NCI-H146 treated with DMSO at 0.1 percent for 48 hours (cell line): ENCODE measurements around the gene HNRNPL.

ENCODE experiments used
- DNase-seq: peaks from one replicate; lab custom pipeline; 2025; ENCODE audit not compliant: unreplicated experiment; lab: John Stamatoyannopoulos, UW

HNRNPL gene

DNA sequence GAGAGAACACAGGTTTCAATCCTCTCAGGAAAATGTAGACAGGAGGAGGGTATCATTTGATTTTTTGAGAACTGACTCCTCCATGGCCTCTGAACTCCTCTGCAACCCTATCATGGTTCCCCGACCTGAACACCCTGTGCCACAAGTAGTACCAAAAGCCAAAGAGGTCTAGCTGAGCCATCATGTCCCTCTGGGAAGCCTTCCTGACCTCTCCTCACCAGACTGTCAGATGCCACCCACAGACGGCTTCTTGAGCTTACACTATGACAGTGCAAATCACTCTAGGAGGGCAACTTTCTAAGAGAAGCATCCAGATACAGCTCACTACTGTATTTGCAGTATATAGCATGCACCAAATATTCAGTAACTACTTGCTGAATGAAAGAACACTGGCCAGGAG, 3.7 kb downstream of the HNRNPL start:
- DNase-seq = no peak

DNA sequence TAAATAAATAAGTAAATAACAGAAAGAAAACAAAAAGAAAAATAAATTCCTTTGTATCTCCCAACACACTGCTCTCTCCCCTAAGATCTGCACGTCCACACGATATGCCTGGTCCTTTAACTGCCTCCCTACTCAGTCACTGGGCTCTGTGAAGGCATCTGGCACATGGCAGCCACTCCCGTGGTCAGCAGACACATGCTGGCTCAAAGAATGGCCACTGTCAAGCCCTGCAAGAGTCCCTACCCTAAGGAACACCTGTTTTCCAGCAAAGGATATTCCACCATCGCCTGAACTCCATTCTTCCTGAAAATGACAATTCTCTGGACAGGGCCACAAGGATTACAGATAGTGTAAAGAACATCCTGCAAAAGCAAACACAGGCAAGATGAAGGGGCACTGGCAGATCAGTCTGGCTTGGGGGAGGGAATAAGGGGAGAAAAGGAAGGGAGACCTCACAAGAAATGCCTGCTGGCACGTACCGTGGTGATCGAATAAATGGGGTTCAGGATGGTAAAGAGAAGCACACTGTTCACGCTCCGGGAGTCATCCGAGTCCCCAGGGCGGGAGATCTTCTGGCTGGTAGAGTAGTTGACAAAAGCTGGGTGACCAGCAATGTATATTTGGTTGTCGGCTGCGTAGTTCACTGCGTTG, 4.3 kb downstream of the HNRNPL start:
- DNase-seq = no peak

DNA sequence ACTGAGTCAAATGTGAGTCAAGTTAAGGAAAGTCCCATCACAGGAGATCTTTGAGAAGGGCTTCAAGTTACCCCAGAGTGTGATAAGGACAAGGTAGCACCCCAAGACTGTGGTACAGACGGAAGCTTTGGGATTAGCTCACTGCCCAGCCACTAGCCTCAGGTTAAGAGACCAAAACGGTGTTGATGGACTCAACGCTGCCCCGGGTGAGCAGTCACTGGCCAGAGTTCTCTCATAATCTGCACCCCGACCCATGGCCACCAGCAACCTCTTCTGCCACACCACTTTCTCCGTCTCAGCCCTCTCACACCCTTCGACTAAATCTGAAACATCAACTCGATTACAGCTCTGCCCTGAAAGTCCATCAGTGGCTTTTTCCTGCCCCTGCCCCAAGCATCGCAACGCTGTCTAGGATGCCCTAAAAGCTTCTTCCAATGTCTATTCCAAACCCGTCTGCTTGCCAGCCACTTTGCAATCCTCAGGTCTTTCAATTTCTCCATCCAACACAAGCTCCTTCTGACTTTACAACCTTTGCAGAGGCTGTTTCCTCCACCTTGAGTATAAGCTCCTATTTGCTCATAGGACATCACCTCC, 5.6 kb downstream of the HNRNPL start:
- no peak for DNase-seq

DNA sequence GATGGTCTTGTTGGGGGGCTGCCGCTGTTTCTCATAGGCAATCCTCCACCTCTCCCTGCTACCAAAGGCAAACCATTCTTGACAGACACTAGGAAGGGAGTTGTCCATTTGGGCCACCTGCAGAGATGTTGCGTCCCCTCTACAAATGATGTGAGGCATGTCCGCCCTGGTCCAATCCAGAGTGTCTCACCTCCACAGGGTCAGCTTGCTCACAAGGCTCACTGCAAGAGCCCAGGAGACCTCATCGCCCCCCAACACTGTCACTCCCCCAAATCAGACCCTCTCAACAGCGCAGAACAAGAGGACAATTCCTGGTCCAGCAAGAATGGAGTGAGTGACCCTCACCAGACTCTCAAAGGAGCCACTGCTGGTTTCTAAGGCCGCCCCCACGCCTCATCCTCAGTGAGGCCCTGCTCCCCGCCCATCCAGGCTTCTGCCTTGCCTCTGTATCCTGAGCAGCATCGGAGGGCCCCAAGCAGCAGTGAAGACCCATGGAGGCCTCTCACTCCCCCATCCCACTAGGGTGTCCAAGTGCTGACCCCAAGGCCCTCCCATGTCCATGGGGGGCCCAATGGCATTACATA, 6.5 kb downstream of the HNRNPL start:
- DNase-seq = no peak

DNA sequence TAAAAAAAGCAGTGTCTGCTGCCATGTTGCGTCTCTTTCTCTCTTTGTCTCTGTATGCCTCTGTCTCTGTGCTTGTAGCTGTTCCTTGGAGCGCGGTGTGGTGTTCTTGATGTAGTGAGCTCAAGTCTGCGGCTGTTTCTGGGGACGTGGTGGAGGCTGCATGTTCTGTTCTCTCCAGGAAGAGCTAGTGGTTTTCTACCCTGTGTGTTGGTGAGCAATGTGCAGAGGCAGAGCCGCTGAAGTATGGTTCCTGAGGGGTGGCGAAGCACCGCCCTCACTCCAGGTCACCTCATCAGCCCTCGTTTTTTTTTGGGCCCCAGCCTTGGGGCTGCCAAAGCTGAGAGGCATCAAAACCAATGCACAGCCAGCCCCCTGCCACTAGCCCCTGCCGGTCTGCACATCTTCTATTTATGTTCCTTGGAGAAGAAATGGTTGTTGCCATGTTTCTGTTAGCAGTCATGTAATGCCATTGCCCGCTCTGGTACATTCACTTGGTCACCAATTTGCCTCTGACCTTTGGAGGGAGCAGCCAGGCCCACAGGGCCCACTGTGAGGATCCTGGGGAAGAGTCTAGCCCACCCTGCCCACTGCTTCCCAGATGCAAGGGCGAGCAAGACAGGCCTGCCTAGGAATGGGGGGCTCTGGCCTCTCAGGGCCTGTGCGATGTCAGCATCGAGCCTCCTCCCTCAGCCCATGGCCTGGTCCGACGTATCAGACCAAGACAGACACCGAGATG, 7.2 kb downstream of the HNRNPL start:
- no peak for DNase-seq

DNA sequence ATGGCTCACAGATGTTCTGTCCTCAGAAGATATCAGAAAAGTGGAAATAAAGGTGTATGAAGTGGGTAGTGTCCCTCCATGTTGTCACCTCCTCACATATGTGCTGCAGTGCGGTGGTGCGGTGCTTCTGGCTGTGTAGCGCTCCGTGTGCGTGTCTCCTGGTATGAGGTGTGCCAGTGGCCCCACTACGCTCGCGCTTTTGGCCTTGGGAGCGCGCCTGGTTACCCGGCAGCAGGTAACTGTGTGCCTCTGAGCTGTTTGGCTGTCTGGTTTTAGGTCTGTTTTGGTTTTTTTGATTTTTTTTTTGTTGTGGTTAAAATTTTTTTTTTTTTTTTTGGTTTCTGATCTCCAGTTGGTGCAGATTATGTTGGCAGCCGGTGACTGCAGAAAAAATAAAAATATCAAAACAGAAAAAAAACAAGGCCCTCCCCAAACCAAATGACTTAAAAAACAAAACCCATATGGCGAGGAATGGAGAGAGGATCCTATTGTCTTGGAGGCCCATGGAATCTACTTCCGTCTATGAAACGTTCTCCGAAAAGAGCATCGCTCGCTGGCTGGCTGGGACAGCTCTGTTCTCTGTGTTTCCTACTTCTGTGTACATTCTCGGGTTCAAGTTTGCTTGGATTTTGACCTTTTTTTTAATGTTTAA, 7.9 kb downstream of the HNRNPL start:
- DNase-seq = no peak

DNA sequence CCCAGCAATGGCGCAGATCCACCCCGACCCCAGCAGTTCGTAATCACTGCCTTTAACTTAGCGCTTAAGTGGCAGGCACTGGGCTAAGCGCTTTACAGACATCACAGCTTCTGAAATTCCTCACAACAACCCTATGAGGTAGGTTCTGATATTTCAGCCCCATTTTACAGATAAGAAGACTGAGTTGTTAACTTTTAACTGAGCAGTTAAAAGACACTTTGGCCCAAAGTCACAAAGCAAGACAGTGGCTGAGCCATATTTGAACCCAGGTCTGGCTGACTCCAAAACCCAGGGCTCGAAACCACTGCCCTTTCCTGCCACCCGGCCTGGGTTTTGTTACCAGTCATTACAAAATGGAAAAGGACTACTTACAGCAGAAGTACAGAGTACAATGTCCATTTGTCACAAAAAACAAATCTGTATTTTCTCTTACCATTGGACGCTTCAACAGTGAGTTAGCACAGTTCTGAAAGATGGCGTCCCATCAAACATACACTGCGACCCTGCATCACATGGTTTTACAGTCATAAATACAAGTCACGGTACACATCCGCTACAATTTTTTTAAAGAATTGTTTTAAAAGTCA, 8.5 kb downstream of the HNRNPL start:
- no peak for DNase-seq

DNA sequence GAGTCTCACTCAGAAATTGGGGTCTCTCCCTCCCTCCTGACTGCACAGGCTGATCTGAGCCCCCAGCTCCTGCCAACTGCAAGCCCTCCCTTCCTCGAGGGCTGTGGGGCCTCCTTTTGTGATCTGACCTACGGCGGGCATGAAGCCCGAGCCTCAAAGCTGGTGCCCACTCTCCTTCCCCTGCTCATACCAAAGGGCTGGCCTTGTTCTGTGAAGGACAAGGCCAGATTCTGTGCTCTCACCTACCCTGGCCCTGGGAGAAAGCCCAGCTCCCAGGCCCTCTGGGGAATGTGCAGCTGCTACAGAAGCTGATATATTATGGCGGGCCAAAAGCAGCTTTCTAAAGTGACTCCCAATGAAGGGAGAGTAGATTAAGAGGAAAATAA, 9.2 kb downstream of the HNRNPL start:
- DNase-seq = no peak

DNA sequence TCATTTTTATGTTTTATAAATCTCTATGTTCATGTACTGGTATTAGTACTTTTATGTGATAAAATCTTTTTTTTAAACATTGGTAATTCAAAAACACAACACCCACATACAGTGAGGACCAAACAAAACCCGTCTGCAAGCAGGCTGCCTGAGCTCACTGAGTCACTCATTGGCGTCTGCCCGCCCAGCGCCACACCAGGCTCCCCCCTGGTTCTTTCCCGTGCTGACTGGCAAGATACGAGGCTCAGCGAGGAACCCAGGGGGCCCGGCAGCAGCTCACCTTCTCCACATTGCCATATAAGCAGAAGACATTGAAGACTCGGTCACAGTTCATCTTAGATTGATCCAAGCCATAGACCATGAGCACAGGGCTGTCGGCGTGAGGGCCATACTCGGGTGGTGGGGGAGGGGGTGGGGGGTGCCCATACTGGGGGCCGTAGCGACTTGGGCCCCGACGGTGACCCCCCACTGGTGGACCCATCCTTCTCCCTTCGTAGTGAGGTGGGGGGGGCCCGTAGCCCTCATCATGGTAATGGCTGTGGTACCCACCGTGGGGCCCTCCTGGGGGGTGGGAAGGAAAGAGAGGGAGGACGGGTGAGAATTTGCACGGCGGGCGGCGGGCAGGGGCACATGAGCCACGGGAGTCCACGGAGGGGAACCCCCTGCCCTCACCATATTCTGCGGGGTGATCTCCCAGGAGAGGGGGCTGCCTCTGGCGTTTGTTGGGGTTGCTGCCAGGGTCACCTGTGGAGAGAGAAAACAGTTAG, 9.8 kb downstream of the HNRNPL start:
- no peak for DNase-seq

DNA sequence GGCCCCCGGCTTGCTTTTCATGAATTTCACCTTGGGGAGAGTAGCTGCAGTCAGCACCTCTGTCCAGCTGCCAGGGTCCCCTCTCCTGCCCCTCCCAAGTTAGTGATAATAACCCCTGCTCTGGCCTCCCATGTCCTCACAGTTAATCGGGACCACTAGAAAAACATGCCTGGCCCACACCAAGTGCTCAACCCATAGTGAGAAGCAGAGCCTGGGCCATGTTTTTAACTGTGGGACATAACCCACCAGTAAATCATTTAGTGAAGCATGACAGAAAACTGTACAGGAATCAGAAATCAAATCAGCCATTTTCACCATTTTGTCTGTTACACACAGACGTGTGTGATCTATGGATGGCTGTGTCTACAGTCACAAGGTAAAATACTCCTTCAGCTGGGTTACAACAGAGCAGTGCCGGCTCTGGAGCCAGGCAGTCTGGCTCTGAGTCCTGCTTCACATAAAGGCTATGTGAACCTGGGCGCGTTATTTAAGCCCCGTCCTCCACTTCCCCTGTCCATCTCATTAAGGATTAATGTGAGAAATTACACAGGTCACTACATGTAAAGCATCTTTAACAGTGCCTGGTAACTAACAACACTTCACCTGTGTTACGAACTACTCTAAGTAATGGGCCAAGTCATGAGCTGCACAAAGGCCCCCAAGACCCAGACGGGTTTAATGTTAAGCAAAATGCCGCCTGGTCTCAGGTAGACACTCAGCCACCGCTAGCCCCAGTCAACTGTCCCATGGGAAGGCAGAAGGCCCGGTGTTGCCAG, 10.6 kb downstream of the HNRNPL start:
- DNase-seq = no peak

DNA sequence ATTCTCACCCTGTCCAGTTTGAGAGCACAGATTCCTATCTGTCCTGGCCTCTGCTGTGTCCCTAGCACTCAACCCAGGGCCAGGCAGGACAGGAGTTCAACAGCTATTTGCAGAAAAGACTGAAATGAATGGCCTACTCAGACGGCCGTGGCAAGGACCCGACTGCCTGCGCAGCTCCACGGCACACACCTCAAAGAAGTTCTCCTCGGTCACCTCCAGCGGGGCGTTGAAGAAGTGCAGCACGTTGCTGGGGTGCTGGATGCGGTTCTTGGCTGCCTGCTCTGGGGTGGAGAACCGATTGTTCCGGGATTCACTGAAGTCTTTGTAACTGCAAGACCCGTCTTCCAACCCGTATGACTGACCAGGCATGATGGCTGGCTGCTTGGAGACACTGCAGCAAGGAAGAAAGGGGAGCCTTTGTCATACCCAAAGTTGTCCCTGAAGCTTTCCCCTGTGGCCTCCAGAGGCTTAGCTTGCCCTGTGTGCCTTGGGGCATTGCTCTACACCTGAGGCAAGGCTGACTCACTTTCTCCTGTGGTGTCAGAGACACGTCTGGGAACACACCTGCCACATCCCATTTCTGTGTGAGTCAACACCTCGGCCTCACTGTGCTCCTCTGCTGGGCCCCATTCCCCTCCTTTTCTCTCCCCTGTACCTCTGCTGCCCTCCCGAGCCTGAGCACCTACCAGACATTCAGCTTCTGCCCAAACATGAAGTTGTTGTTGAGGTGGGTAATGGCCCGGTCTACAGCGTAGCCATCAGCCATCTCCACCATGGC, 11.4 kb downstream of the HNRNPL start:
- DNase-seq = no peak

DNA sequence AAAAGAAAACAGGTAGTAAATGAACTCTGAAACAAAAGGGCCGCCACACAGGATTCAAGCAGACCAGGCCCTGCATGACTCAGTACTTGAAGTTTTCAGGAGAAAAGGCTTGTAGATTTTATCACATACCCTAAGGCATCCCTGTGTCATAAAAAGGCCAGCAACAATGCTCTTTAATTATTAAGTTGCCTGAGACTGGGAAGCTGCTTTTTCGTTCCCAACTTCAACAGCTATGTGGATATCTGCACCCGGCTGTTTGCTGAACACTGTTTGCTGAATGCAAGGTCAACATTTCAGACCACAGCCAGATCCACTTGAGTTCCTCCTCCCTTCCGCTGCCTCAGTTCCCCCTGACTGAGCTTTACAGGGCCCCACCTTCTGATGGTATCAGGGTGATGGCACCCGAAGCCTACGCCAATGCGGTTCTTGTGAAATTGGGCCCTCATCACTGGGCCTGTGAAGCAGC, 12.1 kb downstream of the HNRNPL start:
- DNase-seq = no peak

DNA sequence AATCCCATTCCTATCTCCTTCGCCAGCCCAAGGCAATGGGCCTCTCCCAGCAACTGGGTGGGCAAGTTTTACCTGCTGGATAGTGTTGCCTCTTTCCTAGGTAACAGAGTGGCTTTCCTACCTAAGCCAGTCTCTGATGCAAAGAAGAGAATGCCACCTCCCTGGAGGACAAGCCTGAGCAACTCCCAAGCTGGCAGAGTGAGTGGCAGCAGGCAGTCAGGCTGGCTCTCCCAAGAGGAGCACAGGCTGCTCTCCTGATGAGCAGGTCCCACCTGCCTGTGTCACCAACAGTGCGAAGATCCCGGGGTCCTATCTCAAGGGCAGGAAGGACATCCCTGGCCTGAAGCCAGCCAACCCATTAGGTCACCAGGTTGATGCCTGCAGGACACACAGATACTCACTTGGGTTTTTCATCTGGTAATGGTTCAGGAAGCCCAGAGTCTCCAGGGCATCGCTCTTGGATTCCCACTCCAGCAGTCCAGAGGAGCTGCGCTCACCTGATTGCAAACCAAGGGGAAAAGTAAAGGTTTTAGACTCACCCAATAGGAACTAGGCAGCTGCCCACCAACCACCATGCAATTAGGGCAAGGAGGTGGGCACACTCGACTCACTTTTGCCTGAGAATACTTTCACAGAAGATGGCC, 12.7 kb downstream of the HNRNPL start:
- no peak for DNase-seq

DNA sequence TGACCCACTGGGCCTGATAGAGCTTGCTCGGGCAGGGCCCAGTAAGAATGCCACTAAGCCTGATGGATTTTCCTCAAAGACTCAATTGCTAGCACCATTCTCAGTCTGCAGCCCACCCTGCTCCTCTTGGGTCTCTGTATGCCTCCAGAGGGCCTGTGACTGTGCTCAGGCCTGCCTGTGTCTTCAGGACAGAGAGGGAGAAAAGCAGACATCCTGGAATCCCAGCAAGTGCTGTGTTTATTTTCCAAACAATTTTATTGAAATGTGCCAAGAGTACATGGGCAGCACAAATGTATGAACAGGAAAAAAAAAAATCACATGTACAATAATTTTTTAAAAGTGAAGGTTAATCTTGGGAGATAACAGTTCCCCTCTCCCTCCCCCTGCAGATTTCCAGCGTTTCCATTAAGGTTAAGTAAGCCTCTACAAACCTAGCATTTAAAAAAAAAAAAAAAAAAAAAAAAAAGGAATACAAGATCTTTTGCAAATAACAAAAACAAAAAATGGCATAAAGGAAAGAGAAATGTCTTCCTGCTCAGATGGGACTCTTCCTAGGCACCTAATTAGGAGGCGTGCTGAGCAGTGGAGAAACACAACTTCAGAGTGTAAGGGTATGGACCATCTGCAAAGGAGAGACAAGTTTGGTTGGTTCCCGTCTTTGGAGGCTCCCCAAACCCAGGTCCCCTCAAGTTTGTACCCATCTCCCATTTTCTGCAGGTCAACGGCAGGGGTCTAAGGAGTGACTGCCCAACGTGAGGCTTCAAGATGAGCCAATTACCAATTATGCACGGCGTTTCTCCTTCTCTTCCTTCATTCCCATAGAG, 13.4 kb downstream of the HNRNPL start:
- DNase-seq = no peak

DNA sequence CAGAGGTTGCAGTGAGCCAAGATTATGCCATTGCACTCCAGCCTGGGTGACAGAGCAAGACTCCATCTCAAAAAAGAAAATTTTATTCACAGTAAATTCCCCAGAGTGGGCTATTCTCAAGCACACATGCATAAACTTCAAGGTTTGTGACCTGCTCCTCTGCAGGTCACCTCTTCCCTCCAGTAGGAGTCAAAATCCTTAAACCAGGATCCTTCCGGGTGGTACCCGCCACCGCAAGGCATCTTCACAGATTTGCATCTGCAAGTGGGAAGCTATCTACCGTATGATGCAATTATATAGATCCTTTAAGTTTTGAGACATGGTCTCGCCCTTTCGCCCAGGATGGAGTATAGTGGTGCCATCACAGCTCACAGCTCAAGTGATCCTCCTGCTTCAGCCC, 15.2 kb downstream of the HNRNPL start:
- DNase-seq = no peak

DNA sequence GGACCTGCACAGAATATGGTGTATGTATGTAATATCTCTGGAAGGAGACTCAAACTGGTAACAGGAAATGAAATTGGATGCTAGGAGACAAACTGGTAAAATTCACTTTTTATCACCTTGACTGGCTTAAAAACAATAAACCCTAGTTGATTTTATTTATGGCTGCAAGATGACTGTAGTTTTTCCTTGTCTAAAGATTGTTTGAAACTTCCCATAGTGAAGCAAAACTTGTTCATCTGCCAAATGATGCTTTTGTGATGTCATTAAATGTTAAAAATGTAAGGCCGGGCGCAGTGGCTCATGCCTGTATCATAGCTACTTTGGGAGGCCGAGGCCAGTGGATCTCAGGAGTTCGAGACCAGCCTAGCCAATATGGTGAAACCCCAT, 15.7 kb downstream of the HNRNPL start:
- DNase-seq = no peak

DNA sequence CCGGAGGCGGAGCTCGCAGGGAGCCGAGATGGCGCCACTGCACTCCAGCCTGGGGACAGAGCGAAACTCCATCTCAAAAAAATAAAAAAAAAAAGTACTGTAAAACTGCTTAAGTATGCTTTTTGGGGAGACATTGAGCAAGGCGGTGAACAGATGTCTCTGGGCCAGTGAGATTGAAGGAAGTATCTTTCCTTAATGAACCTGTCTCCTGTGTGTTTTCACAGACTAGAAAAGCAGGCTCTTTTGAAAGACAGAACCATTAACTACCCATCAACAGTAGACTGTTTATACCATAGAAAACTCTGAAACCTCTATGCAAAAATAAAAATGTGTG, 16.7 kb downstream of the HNRNPL start:
- no peak for DNase-seq

DNA sequence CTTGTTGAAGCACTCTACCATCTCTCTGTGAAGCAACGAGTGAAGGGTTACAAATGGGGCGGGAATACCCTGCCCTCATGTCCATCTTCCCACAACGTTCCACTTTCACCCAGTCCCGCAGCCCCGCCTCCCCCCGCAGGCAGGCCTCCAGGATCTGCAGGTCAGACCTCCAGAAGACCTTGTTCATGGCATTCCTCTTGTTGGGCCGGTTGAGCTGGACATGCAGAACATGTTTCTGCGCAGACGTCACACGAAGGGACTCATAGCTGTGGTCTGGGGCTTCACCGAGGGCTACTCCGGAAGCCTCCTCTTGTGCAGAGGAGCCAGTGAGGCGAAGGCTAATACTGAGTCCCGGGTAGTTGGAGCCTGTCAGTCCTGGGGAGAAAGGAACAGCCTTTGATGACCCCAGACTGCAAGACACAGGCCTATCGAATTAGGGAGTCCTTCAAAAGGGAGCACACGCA, 18.6 kb downstream of the HNRNPL start:
- DNase-seq = no peak
